ENCODE measurements around the gene TBC1D10A.

GRCh38 chr22:30279046-30279788, 47.5 kb downstream of the TBC1D10A start:
- TF ChIP-seq YY1 (IDR thresholded peaks at IDR 0.05; ENCODE audit: low read depth): no peak
- TF ChIP-seq, protein P1, sequence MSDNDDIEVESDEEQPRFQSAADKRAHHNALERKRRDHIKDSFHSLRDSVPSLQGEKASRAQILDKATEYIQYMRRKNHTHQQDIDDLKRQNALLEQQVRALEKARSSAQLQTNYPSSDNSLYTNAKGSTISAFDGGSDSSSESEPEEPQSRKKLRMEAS (IDR thresholded peaks at IDR 0.05): no peak
- TF ChIP-seq, protein P2, sequence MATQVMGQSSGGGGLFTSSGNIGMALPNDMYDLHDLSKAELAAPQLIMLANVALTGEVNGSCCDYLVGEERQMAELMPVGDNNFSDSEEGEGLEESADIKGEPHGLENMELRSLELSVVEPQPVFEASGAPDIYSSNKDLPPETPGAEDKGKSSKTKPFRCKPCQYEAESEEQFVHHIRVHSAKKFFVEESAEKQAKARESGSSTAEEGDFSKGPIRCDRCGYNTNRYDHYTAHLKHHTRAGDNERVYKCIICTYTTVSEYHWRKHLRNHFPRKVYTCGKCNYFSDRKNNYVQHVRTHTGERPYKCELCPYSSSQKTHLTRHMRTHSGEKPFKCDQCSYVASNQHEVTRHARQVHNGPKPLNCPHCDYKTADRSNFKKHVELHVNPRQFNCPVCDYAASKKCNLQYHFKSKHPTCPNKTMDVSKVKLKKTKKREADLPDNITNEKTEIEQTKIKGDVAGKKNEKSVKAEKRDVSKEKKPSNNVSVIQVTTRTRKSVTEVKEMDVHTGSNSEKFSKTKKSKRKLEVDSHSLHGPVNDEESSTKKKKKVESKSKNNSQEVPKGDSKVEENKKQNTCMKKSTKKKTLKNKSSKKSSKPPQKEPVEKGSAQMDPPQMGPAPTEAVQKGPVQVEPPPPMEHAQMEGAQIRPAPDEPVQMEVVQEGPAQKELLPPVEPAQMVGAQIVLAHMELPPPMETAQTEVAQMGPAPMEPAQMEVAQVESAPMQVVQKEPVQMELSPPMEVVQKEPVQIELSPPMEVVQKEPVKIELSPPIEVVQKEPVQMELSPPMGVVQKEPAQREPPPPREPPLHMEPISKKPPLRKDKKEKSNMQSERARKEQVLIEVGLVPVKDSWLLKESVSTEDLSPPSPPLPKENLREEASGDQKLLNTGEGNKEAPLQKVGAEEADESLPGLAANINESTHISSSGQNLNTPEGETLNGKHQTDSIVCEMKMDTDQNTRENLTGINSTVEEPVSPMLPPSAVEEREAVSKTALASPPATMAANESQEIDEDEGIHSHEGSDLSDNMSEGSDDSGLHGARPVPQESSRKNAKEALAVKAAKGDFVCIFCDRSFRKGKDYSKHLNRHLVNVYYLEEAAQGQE (IDR thresholded peaks at IDR 0.05; ENCODE audit: low read depth): no peak
- TF ChIP-seq RAD21 (IDR thresholded peaks at IDR 0.05; ENCODE audit: low read depth): no peak
- TF ChIP-seq TEAD4 (IDR thresholded peaks at IDR 0.05): no peak
- TF ChIP-seq EGR1 (IDR thresholded peaks at IDR 0.05): 0 out of 2 replicates have a peak, but pooled peaks have one; percentile 15
- TF ChIP-seq EP300 (IDR thresholded peaks at IDR 0.05; ENCODE audit: borderline replicate concordance): no peak
- no peak for TF ChIP-seq TCF12 (IDR thresholded peaks at IDR 0.05; ENCODE audit: low read depth)
- TF ChIP-seq FOXM1 (IDR thresholded peaks at IDR 0.05; ENCODE audit: borderline replicate concordance, low read depth): no peak
- TF ChIP-seq TAF1 (IDR thresholded peaks at IDR 0.05; ENCODE audit: low read depth): no peak
